ENCODE results near the gene ZNF521.

The ZNF521 gene

GRCh38 chr18:25225151-25225550 is 126.8 kb downstream of the ZNF521 start:
- DNase-seq (ENCODE audit: low read depth in 2 of 2): no peak

- no peak for DNase-seq (ENCODE audit: low read depth in 2 of 2)
Observed at GRCh38 chr18:25223899-25224886, 127.8 kb downstream of the ZNF521 start.

DNA sequence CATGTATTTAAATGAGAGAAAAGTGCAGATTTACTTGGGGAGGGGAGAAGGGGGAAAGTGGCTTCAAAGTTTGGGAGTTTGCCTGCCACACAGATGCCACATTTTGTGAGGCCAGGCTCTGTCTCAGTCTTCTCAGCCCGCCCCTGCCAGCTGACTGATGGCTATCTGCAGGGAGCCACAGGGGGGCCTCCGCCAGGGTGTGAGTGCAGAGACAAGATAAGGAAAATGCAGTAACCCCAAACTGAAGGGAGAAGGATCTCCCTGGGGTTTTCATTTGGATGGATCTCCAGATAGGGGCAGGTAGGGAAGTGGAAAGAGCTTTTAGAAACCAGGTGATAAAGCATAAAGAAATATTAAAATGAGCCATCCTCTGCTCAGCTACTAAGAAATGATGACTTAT is 128.8 kb downstream of the ZNF521 start:
- DNase-seq (ENCODE audit: low read depth in 2 of 2): no peak

- no peak for DNase-seq (ENCODE audit: low read depth in 2 of 2)
Observed at GRCh38 chr18:25222648-25223047, 129.3 kb downstream of the ZNF521 start.

GRCh38 chr18:25210622-25211021 is 141.3 kb downstream of the ZNF521 start:
- DNase-seq (ENCODE audit: low read depth in 2 of 2): no peak

DNA sequence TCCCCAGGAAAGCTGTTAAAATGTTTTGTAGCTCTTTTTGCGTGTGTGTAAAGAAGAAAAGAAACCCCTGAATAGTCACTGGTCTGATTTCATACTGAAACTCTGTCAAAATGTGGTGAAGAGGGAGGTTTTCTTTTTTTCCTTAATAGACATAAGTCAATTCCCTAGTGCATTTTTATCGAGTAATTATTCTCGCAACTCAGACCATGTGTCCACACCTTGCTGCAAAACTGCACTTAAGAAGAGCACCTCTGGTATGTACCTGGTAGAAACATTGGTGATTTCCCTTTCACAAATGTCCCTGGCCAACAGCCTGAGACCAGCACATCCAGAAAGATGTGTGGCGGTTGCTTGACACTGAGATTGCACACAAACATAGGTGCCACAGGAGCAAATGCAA is 159.9 kb downstream of the ZNF521 start:
- DNase-seq (ENCODE audit: low read depth in 2 of 2): no peak

- no peak for DNase-seq (ENCODE audit: low read depth in 2 of 2)
Observed at GRCh38 chr18:25190472-25190871, 161.5 kb downstream of the ZNF521 start.

DNA sequence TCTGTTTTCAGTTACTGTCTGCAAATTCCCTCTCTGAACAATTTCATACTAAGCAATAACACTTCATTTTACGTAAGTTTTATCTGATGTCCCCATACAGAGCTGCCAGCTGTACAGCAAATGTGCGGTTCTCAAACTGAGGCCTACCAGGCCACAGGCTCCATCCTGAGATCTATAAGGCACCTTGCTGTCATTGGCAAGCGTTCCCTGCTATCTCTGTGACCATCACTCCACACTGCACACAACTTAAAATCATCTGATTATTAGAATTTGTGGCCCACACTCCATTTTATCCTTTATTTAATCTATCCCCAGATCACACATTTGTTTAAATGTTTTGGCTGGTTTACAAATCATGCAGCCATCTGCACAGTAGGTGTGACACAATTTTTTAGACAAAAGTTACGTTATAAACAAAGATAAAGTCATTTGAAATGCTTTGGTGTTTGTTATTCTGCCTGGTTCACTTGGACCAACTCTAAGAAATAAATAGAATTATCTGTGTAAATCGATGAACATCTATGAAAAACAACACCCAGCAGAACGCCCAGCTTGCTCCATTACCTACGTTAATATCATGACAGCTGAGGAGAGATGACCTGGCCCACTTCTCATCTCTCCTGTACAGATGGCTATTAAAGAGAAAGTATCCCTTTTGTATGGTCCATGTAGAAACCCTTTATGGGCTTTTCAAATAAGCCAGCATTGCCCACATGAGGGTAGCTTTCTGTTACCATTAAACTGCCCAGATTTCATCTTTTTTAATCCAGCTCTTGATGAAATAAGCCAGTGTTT is 162.4 kb downstream of the ZNF521 start:
- no peak for DNase-seq (ENCODE audit: low read depth in 2 of 2)

- DNase-seq (ENCODE audit: low read depth in 2 of 2): no peak
Observed at GRCh38 chr18:25187521-25188192, 164.3 kb downstream of the ZNF521 start.

- DNase-seq (ENCODE audit: low read depth in 2 of 2): no peak
Observed at GRCh38 chr18:25186871-25187270, 165.1 kb downstream of the ZNF521 start.

DNA sequence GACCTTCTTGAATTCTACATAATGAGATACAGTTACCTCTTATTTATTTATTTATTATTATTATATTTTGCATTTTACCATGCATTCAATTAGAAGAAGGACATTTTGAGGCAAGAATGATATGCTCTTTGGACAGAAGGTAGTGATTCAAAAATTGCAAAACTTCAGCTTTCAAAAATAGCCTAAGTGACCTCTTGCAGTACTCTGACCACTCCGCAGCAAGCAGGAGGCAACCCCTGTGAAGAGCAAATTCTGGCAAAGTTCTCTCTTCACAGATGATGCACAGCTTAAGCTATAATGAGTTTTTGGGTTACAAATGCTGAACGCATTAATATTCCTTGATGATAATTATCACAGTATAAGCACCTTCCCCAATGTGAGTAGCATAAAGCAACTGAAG is 170.0 kb downstream of the ZNF521 start:
- DNase-seq (ENCODE audit: low read depth in 2 of 2): no peak

DNA sequence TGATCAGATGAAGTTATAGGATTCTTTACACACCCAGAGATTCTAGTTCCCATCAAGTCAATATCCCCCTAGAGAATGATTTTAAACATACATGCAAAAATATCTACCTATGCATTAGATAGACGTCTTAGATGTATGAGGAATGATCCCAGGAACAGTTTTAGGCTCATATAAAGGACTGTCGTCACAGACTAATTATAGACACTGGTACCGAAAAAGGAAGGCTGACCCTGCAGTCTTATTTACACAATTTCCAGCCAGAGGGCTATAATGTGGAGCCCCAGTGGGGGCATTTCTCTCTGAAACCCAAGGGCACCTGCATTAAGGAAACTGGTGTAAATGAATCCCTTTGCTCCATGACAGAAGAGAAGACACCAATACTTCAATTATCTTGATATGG is 170.4 kb downstream of the ZNF521 start:
- DNase-seq (ENCODE audit: low read depth in 2 of 2): no peak

- DNase-seq (ENCODE audit: low read depth in 2 of 2): no peak
Observed at GRCh38 chr18:25180973-25181548, 170.9 kb downstream of the ZNF521 start.

DNA sequence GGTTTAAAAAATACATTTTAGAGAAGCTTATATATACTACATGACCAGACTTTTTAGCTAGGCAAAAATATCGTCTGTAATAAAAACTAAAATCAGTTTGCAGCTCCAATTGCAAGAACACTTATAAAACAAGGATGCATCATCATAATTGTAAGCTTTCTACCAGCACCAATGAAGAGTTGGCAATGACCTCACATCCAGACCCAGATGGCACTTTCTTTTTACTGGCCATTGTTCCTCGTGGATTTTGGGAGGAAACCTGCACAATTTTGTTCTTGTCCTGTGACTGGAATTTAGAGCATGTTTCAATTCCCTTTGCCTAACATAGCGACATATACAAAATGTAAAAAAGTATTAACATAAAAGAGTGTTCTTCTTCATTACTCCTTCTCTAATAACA is 174.3 kb downstream of the ZNF521 start:
- DNase-seq (ENCODE audit: low read depth in 2 of 2): no peak

DNA sequence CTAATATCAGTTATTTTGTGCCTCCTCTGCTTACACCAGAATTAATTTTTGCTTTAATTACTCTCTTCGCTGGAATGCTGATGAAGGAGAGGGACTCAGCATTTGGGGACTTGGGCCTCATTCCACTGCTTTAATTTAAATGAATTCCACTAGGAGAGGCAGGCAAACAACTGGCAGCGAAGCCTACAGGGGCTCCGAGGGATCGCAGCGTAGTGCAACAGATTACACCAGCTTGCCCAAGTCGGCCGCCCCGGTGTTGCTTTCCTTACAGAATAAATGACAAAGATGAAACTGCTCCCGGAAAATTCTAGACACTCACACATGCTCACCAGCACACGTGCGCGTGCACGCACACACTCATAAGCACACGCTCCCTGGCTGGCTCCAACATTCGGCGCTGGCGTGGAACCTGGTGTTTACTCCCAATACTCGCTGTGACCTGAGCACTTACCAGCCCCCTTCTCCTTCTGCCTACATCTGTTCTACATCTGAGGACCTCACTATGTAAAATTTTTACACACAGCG is 175.4 kb downstream of the ZNF521 start:
- DNase-seq (ENCODE audit: low read depth in 2 of 2): no peak

GRCh38 chr18:25175558-25176517 is 176.1 kb downstream of the ZNF521 start:
- DNase-seq (ENCODE audit: low read depth in 2 of 2): no peak

- DNase-seq (ENCODE audit: low read depth in 2 of 2): no peak
Observed at GRCh38 chr18:25174324-25174723, 177.6 kb downstream of the ZNF521 start.

DNA sequence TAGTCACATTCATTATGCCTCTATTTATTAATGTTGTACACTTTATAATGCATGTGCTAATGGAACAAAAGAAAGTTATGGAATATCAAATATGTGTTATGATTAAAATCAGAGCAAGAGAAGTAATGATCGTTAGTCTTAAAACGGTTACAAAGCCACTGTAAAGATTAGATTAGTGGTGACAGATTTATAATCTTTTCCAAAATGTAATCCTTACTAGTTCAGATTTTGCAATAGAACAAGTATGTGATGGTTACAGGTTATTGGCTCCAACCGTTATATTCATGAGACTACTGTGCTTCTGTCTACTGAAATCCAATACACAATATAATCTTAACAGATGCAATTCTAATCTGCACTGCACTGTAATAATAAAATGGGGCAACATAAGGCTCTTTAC is 180.6 kb downstream of the ZNF521 start:
- DNase-seq (ENCODE audit: low read depth in 2 of 2): no peak

DNA sequence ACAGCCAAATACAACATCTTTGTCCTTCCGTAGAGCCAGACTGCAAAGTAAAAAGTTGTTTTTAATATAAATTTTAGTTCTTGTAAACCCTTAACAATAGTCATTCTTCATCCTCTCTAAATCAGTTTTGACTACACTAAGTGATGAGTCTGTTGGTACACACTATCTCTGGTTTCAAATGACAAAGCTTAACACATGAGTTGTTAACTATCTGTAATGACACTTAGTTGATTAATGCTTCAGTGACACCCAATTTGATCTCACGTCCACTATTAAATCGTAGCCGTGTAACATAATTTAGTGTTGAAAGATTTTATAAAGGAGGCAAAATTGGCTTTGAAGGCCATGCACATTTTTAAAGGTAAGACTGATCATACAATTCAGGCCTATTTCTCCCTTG is 181.6 kb downstream of the ZNF521 start:
- no peak for DNase-seq (ENCODE audit: low read depth in 2 of 2)

DNA sequence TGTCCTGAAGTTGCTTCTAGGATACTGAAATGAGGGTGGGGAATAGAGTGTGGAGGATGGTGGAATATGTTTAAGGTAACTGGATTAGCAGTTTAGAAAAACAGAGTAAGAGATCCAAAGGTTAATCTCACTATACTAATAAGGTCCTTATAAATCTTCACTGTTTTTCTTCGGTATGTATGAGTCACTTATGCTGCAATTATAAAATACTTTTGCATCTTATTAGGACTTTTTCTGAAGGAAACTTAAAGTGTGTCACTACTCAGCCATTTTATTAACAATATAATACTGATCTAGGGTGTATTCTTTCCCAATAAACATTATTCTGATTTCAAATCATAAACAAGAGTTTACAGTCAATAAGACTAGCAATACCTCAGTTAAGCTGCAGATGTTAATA is 182.3 kb downstream of the ZNF521 start:
- DNase-seq (ENCODE audit: low read depth in 2 of 2): no peak
